Stimulated activated CD8-positive, alpha-beta memory T cell treated with anti-CD3 and anti-CD28 coated beads, Interleukin-12 subunit alpha, Interleukin-12 subunit beta, amount 100 ng/mL, for 24 hours (primary cell): ENCODE measurements around the gene NRF1.
"Not testable (repeated sequence)": the region's sequence is repeated elsewhere in the genome, so short reads cannot be mapped to it uniquely, and the experiment has no call there.

ENCODE experiments used
- DNase-seq: peaks from one replicate; pipeline ENCODE4 v3.0.0-alpha.2; 2020; ENCODE audit errors: extremely low read depth

Gene NRF1

GRCh38 chr7:129611246-129612111 lies at the start of gene NRF1:
Gene NRF1 (plus strand): TSS chr7:129611720. CDS start chr7:129657352, 45,632 bp downstream.
- peak; percentile 79 for DNase-seq

GRCh38 chr7:129566323-129566722 lies 45.2 kb upstream of the NRF1 start:
- not testable (repeated sequence) for DNase-seq

GRCh38 chr7:129567377-129567776 lies 44.1 kb upstream of the NRF1 start:
- no peak for DNase-seq

DNA sequence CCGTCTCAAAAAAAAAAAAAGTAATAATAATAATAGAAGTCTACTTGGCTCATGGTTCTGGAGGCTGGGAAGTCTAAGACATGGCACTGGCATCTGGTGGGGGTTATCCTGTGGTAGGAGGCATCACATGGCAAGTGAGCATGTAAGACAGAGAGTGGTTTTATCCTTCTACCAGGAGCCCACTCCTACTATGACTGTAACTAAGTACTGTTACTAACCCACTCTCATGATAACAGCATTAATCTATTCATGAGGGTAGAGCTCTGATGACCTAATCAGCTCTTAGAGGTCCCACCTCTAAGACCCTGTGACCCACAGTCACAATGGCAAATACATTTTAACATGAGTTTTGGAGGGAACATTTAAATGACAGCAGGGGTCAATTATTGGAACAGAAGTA lies 43.3 kb upstream of the NRF1 start:
- no peak for DNase-seq

DNA sequence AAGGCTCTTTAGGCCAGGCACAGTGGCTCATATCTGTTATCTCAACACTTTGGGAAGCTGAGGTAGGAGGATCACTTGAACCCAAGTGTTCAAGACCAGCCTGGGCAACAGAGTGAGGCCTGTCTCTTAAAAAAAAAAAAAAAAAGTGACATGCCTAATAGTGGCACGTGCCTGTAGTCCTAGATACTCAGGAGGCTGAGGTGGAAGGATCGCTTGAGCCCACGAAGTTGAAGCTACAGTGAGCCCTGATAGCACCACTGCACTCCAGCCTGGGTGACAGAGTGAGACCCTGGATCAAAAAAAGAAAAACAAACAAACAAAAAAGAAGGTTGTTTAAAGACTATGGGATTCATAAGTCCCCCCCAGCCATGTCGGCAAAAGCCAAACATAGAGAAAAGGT lies 42.2 kb upstream of the NRF1 start:
- no peak for DNase-seq

DNA sequence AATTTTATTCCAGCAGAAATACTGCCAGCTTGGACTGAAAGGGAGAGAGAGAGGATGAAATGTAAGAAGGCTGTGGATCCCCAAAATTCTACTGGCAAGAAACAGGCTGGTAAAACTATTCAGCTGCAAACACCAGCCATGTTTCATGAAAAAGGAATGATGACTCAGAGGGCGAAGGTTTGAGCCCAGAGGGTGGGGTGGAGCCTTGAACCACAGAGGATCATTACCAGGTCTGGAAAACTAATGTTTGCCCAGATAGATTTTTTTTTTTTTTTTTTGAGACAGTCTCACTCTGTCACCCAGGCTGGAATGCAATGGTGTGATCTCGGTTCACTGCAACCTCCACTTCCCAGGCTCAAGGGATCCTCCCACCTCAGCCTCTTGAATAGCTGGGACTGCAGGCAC lies 41.7 kb upstream of the NRF1 start:
- no peak for DNase-seq

DNA sequence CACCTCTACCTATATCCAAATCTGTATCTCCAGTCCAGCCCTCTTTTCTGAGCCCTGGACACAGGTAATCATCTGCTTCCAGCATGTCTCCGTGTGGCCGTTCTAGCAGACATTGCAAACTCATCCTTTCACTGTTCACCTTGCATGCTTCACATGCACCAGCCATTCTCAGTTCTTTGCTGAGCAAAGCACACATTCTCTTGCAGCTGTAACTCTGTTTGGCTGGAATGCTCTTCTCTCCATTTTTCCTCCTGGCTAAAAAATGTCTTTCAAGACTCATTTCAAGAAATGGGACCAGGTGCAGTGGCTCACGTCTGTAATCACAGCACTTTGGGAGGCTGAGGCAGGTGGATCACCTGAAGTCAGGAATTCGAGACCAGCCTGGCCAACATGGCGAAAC lies 40.3 kb upstream of the NRF1 start:
- DNase-seq: no peak

GRCh38 chr7:129572205-129572604 lies 39.3 kb upstream of the NRF1 start:
- DNase-seq: no peak

GRCh38 chr7:129574487-129574886 lies 37.0 kb upstream of the NRF1 start:
- DNase-seq: no peak

- DNase-seq: no peak
These were observed 35.8 kb upstream of the NRF1 start for GRCh38 chr7:129575699-129576098.

DNA sequence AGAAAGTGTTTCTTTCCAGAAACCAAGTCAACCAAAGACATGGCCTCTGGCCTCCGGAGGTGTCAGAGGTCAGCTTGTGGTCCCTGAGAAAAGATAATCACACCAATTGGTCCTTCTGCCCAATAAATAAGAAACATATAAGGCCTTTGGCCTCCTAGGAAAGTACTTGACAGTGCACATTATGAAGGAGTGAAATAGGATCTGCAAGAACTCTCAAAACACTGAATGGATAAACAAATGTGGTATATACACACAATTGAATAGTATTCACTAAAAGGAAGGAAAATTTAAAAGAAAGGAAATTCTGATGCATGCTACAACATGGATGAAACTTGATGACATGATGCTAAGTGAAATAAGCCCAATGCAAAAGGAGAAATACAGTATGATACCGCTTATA lies 35.4 kb upstream of the NRF1 start:
- no peak for DNase-seq

DNA sequence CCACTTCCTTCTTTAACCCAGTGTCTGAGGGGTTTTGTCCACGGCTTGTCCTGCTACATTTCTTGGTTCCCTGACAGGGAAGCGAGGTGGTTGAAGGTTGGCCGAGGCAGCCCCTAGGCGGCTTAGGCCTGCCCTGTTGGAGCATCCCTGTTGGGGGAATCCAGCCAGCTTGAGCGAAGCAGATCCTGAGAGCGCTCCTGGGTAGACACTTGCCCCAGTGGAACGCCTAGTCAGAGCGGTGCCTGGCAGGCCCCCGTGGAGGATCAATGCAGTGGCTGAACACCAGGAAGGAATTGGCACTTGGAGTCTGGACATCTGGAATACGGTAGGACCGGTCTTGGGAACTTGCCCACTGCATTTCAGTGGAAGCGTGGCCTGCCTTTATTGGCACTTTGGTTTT lies 32.7 kb upstream of the NRF1 start:
- no peak for DNase-seq

GRCh38 chr7:129586179-129586578 lies 25.3 kb upstream of the NRF1 start:
- DNase-seq: not testable (repeated sequence)

DNA sequence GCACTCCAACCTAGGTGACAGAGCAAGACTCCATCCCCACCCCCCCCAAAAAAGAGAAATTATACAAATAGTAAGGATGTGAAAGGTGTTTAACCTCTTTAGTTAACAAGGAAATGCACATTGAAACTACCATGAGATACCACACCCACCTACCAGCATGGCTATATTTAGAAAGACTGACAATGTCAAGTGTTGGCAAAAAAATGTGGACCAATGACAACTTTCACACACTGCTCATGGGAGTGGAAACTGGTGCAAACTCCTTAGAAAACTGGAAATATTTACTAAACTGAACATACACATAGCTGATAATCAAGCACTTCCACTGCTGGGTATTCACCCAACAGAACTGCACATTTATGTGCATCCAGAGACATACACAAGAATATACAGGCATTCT lies 23.3 kb upstream of the NRF1 start:
- no peak for DNase-seq

GRCh38 chr7:129591868-129592267 lies 19.7 kb upstream of the NRF1 start:
- no peak for DNase-seq

DNA sequence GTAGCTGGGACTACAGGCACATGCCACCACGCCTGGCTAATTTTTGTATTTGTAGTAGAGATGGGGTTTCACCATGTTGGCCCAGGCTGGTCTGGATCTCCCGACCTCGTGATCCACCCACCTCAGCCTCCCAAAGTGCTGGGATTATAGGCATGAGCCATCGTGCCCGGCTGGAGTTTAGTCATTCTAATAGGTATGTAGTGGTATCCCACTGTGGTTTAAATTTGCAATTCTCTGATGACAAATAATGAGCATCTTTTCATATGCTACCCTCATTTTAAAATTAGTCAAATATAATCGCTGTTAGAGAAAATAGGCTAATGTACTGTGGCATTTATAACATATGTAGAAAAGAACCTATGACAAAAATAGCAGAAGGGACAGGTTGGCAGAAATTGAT lies 15.1 kb upstream of the NRF1 start:
- DNase-seq: not testable (repeated sequence)

GRCh38 chr7:129597672-129598071 lies 13.8 kb upstream of the NRF1 start:
- no peak for DNase-seq

DNA sequence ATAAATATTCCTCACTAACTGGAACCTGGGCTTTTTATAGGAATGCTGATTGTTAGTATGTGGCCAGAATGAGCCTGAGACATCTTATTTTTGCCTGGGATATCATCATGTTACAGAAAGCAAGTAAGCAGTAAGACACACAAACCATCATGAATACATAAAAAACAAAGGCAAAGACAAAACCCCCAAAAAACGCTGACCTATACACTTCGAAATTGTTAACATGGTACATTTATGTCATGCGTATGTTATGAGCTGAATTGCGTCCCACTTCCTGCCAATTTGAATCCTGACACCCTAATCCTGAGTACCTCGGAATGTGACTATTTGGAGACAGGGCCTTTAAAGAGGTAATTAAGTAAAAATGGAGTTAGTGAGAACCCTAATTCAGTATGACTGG lies 12.3 kb upstream of the NRF1 start:
- no peak for DNase-seq

DNA sequence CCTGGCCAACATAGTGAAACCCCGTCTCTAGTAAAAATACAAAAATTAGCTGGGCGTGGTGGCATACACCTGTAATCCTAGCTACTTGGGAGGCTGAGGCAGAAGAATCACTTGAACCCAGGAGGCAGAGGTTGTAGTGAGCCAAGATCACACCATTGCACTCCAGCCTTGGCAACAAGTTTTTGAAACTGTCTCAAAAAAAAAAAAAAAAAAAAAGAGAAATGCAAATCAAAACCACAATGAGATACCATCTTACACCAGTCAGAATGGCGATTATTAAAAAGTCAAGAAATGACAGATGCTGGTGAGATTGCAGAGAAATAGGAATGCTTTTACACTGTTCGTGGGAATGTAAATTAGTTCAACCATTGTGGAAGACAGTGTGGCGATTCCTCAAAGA lies 7.9 kb upstream of the NRF1 start:
- not testable (repeated sequence) for DNase-seq

GRCh38 chr7:129604021-129604420 lies 7.5 kb upstream of the NRF1 start:
- DNase-seq: not testable (repeated sequence)

DNA sequence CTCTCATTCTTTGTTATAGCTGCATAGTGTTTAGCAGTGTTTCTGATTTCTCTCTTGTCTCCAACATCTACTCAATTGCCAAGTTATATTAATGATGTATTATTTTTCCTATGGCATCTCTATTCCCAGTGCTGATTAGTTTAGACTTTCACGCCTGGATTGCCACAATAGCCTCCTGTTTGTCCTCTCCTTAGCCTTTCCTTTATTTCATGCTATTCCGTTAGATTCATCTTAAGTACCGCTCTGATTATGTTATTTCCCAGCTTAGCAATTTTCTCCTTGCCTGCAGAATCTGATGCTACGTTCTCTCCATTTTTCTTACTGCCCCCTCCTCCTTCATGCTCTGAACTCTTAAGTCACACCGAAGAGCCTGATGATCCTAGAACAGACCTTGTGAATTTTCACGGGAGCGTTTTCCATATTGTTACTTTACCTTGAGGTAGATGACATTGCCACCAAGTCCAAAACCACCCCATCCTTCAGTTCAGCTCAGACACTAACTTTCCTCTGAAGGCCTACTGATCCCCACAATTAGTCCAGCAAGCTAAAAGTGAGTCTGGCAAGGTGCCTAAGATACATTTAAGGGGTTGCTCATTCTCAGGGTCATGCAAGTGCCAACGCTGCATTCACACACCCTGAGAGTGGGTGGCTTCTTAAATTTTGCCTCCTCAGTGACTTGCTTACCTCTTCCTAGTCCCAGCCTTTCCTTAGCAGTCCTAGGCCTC lies 6.6 kb upstream of the NRF1 start:
- no peak for DNase-seq

- DNase-seq: no peak
These were observed 5.4 kb upstream of the NRF1 start for GRCh38 chr7:129605960-129606614.

DNA sequence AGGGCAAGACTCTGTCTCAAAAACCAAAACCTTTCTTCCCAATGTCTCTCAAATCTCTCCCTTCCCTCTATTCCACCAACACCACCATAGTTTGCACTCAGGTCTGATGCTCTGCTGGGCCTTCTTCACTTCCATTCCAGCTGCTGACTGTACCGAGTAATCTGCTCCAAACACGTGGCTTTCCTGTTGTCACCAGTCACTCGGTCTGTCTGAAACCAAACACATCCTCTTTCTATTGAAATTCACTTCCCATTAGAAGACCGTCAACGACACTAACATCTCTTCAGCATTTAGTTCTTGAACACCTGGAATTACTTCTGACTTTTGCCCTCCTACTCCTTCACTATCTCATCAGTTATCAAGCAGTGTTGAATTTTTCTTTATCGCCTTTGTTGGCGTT lies 4.7 kb upstream of the NRF1 start:
- DNase-seq: no peak
